Mammary microvascular endothelial cell (primary cell): Measurements from ENCODE around the gene ACOT12. TPM values are rescaled to one million over a fixed set of nuclear protein-coding genes. Genes with fewer than 3 reads are reported as not detected.

ENCODE experiments used
- total RNA-seq: library from RNA; depleted of rRNA; stranded (reverse); fragments of >200 nt; gene quantifications from 2 replicates; pipeline ENCODE4 v1.2.3, GENCODE V29; 2015

ACOT12 gene
- total RNA-seq: not detected in 2 replicates

GRCh38 chr5:81393783-81394718 is at the start of gene ACOT12:
Gene ACOT12 (minus strand): TSS chr5:81394134. CDS start chr5:81394114, 20 bp downstream.

GRCh38 chr5:81301271-81302015 is 92.5 kb downstream of the ACOT12 start, which contains the start of gene ZCCHC9:
Gene ZCCHC9 (plus strand): TSS chr5:81301587. CDS start chr5:81304758, 3,171 bp downstream.

Other genes with a start within 250 kb of the ACOT12 start
- gene CKMT2, start 160.8 kb downstream of the ACOT12 start, total RNA-seq: 0.44 and 0.87 TPM in 2 replicates
- 16.1 and 21.4 TPM in 2 replicates for gene ZCCHC9, start 92.5 kb downstream of the ACOT12 start, total RNA-seq